Measurements from ENCODE around the gene WDR62. TPM values are rescaled to one million over a fixed set of nuclear protein-coding genes. Genes with fewer than 3 reads are reported as not detected.

Gene WDR62
- 1 to 10 TPM; 2.1 to 2.2 TPM for total RNA-seq
- polyA plus RNA-seq = 1 to 10 TPM in 1 of 2 donors, under 1 TPM in 1; 0.86 to 1.3 TPM
- long read RNA-seq, donor 1 = 0 reads
- long read RNA-seq, donor 2 = 0 reads
- long read RNA-seq, donor 3 = 0 reads
- long read RNA-seq, donor 4 = 0 reads
- long read RNA-seq, donor 5 = 0 reads

DNA sequence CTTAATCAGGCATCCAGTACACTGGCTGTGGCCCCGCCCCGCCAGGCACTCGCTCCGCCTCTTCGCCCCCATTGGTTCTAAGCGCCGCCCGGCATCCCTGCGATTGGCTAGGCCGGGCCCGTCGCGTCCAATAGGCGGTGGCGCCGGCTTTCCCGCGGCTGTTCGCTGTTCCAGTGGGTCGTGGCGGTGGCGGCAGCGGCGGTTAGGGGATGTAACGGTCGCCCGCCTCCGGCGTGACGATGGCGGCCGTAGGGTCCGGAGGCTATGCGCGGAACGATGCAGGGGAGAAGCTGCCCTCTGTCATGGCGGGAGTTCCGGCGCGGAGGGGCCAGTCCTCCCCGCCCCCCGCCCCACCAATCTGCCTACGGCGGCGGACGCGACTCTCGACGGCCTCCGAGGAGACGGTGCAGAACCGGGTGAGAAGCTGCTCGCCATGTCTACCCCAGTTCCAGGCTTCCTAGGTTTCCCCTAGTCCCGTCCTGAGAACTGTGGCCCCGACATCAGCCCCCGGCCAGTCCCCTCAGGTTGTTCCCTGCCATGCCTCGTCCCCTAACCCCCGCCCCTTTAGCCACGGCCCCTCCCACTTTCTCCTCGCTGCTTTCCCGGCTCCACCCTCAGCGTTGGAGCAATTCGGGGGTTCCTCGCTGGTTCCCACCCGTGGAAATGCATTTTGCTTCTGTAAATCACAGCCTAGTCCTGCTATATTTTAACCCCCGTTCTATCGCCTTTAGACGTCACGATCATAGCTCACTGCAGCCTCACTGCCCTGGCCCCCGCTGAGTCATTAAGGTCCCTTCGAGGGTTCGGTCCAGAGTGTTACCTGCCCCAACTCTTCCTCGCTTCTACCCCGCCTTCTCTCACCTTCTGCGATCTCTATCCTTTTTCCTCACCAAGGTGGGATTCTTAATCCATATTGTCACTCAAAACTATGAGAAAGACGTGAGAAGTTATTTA lies at the start of gene WDR62:
WDR62 (plus strand) TSS at position 165 of the 954 bp plus-strand sequence; CDS start at position 240, 75 bp downstream.
- peak; percentile 83 for ATAC-seq (ENCODE audit: insufficient read depth, low FRiP score)
- H3K4me1 ChIP-seq (ENCODE audit: control insufficient read depth in 5 of 5, insufficient read depth in 5 of 5, low read length in 5 of 5) = peaks cover 0 to 13% (median 3%) of the 10 kb centered on the region in 5 donors
- H3K9ac ChIP-seq (ENCODE audit: insufficient read depth in 1 of 2, low read length in 2 of 2) = peak within 1 kb of the TSS; percentile 39 to 75

DNA sequence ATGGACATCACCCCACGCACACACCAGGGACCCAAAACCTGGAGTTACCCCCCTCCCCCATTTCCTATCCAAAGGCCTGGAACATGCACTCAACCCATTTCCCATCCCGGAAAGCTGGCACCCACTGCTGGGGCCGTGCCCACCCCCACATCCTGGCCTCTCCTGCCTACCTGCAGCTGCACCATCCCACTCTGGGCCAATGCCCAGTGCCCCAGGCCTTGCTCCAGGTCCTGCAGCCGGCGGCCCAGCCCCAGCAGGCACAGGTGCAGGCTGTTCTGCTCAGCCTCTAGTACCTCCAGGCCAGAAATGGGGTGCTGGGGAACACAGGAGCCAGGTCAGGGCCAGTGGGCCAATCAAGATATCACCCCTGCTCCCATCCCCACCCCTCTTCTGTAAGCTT lies 47.7 kb upstream of the WDR62 start:
- no peak for DNase-seq
- WGBS, 2 donors = 92 to 94% methylated on average over 5 of the region's 5 CpGs

More for the DNA sequence above, at the start of gene WDR62:
- peak within 1 kb of the TSS; percentile 92 for H3K27ac ChIP-seq (ENCODE audit: low read depth in 1 of 2, low read length in 1 of 2)
- TF ChIP-seq, protein P1, sequence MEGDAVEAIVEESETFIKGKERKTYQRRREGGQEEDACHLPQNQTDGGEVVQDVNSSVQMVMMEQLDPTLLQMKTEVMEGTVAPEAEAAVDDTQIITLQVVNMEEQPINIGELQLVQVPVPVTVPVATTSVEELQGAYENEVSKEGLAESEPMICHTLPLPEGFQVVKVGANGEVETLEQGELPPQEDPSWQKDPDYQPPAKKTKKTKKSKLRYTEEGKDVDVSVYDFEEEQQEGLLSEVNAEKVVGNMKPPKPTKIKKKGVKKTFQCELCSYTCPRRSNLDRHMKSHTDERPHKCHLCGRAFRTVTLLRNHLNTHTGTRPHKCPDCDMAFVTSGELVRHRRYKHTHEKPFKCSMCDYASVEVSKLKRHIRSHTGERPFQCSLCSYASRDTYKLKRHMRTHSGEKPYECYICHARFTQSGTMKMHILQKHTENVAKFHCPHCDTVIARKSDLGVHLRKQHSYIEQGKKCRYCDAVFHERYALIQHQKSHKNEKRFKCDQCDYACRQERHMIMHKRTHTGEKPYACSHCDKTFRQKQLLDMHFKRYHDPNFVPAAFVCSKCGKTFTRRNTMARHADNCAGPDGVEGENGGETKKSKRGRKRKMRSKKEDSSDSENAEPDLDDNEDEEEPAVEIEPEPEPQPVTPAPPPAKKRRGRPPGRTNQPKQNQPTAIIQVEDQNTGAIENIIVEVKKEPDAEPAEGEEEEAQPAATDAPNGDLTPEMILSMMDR (IDR thresholded peaks at IDR 0.05; ENCODE audit: control extremely low read depth, extremely low read depth) = no peak
- WGBS, 2 donors = 1% methylated on average over 68 to 76 of the region's 76 CpGs
- H3K9me3 ChIP-seq (ENCODE audit: control insufficient read depth in 4 of 4, insufficient read depth in 3 of 4, low read length in 3 of 4) = no peaks in the 10 kb centered on the region
- peak within 1 kb of the TSS; percentile 51 for H3K4me3 ChIP-seq
- peaks cover 0 to 3% (median 0%) of the 10 kb centered on the region in 4 donors for H3K36me3 ChIP-seq (ENCODE audit: control insufficient read depth in 4 of 4, insufficient read depth in 4 of 4, low read length in 4 of 4)
- H3K27me3 ChIP-seq (ENCODE audit: control insufficient read depth in 3 of 3, insufficient read depth in 3 of 3, low read length in 2 of 3) = no peaks in the 10 kb centered on the region
- peak; percentile 29 to 95 (median 47) for DNase-seq

DNA sequence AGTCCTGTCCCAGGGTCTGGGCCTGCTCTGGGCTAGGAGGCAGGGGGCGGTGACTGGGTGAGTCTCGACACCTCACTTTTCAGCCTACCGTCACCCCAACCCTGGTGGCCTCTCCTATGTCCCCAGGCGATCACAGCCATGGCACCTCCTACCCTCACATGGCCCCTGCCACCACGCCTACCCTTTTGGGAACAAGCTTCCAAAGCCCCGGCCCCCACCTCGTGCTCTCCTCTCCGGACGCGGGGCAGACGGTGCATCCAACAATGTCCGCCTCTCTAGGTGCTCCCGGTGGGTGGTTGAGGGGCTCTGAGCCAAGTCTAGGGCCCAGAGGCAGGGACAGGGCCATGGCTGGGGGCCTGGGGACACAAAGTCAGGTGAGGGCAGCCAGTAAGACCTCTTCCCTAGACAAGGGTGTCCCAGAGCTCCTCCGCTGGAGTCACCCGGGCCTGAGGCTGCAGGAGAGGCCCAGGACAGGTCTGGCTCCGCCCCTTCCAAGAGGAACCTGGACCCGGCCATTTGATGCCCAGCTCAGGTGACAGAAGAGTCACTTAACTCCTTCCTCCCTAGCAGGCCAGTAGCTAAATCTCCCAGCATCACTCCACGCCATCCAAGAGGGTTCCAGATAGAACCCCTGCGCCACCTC lies 46.2 kb upstream of the WDR62 start, which contains the start of gene SYNE4:
SYNE4 (minus strand) TSS at position 478 of the 643 bp plus-strand sequence; CDS start at position 346, 132 bp downstream.
- H3K4me3 ChIP-seq = peak within 1 kb of the TSS; percentile 40
- H3K4me1 ChIP-seq (ENCODE audit: control insufficient read depth in 5 of 5, insufficient read depth in 5 of 5, low read length in 5 of 5) = peaks cover 0 to 5% (median 1%) of the 10 kb centered on the region in 5 donors
- H3K36me3 ChIP-seq (ENCODE audit: control insufficient read depth in 4 of 4, insufficient read depth in 4 of 4, low read length in 4 of 4) = peaks cover 0 to 3% (median 0%) of the 10 kb centered on the region in 4 donors
- ATAC-seq (ENCODE audit: insufficient read depth, low FRiP score) (peak; percentile 63), DNase-seq (peak; percentile 26 to 64 (median 51))
- H3K9me3 ChIP-seq (ENCODE audit: control insufficient read depth in 4 of 4, insufficient read depth in 3 of 4, low read length in 3 of 4) = no peaks in the 10 kb centered on the region
- H3K27ac ChIP-seq (ENCODE audit: low read depth in 1 of 2, low read length in 1 of 2) = peak within 1 kb of the TSS in 1 of 2 donors; percentile 75
- no peaks in the 10 kb centered on the region for H3K27me3 ChIP-seq (ENCODE audit: control insufficient read depth in 3 of 3, insufficient read depth in 3 of 3, low read length in 2 of 3)
- 52 to 57% methylated on average over 19 of the region's 19 CpGs for WGBS, 2 donors
- TF ChIP-seq, protein P1 (IDR thresholded peaks at IDR 0.05; ENCODE audit: control extremely low read depth, extremely low read depth) = no peak
- peak within 1 kb of the TSS in 1 of 2 donors; percentile 25 for H3K9ac ChIP-seq (ENCODE audit: insufficient read depth in 1 of 2, low read length in 2 of 2)

More for the DNA sequence above, 47.7 kb upstream of the WDR62 start:
- no peaks in the 10 kb centered on the region for H3K4me1 ChIP-seq (ENCODE audit: control insufficient read depth in 5 of 5, insufficient read depth in 5 of 5, low read length in 5 of 5)
- H3K27me3 ChIP-seq (ENCODE audit: control insufficient read depth in 3 of 3, insufficient read depth in 3 of 3, low read length in 2 of 3) = no peaks in the 10 kb centered on the region
- H3K4me3 ChIP-seq = no peak overlapping the region
- H3K9me3 ChIP-seq (ENCODE audit: control insufficient read depth in 4 of 4, insufficient read depth in 3 of 4, low read length in 3 of 4) = no peaks in the 10 kb centered on the region
- TF ChIP-seq, protein P1 (IDR thresholded peaks at IDR 0.05; ENCODE audit: control extremely low read depth, extremely low read depth) = no peak
- ATAC-seq (ENCODE audit: insufficient read depth, low FRiP score) = no peak
- H3K9ac ChIP-seq (ENCODE audit: insufficient read depth in 1 of 2, low read length in 2 of 2) = no peak overlapping the region
- no peak overlapping the region for H3K27ac ChIP-seq (ENCODE audit: low read depth in 1 of 2, low read length in 1 of 2)
- peaks cover 0 to 4% (median 0%) of the 10 kb centered on the region in 4 donors for H3K36me3 ChIP-seq (ENCODE audit: control insufficient read depth in 4 of 4, insufficient read depth in 4 of 4, low read length in 4 of 4)
